Right cardiac atrium (tissue), 5 donors: ENCODE data around the gene SLC38A8. TPM values are rescaled to one million over a fixed set of nuclear protein-coding genes. Genes with fewer than 3 reads are reported as not detected.

Experiments
- ATAC-seq, 2 donors: fragments of 200-7000 bp; cut with Tn5 transposase; one replicate each; pipeline versions ENCODE4 v1.8.0 to v1.9.1; 2020; ENCODE audit warnings: moderate library complexity in 2 of 2, mild to moderate bottlenecking in 1 of 2
- DNase-seq, 3 donors: peaks; one replicate each; pipeline ENCODE4 v3.0.0-alpha.2; 2020
- H3K27ac ChIP-seq: one replicate; pipeline ENCODE4 v1.5.1; 2013; ENCODE audit warnings: mild to moderate bottlenecking, low read length, control low read depth, moderate library complexity
- H3K27me3 ChIP-seq: one replicate; pipeline ENCODE4 v1.6.1; 2013; ENCODE audit not compliant: control insufficient read depth, insufficient read depth
- H3K4me1 ChIP-seq: one replicate; pipeline ENCODE4 v1.6.1; 2013; ENCODE audit warnings: low read length; ENCODE audit not compliant: control insufficient read depth, insufficient read depth
- H3K4me3 ChIP-seq: one replicate; pipeline ENCODE4 v1.5.1; 2013; ENCODE audit warnings: low read length, control low read depth
- H3K9me3 ChIP-seq: one replicate; pipeline ENCODE4 v1.6.1; 2013; ENCODE audit warnings: low read length; ENCODE audit not compliant: control insufficient read depth
- WGBS: extraction: QIAGEN DNeasy Blood & Tissue Kit; methylation state at CpG from one replicate; pipeline ENCODE4 v1.1.7; 2013; 5-methylcytosine and 5-hydroxymethylcytosine counted together
- intact Hi-C, 4 donors: fragments of 100-400 bp; cut with DNase I; formaldehyde crosslinking; loops; one replicate each; pipeline versions ENCODE4 v1.11.0 to v1.14.0; 2022 to 2023
- polyA plus RNA-seq: library from polyadenylated mRNA; stranded (reverse); fragments of 200-250 nt; gene quantifications from one replicate; pipeline ENCODE4 v1.2.3, GENCODE V29; 2013
- total RNA-seq, 4 donors: library from RNA; stranded (reverse); fragmentation: NEBNext Ultra II Directional; extraction: Animal tissue kit (Norgen Biotek cat#: 25700); gene quantifications; one replicate each; pipeline ENCODE4 v1.2.1, GENCODE V29; 2021
- donor health status: healthy with polysubstance abuse.
- donor health status: DM: no; HTN: yes; CAD: no.
- donor health status: DM: no; HTN: no; CAD: no.
- donor health status: DM: no; HTN: yes; CAD: no; lungs with severe emphysema.
- donor health status: DM: yes; HTN: yes; CAD: no.

SLC38A8 gene
- total and polyA plus RNA-seq, 5 donors, result 0.21 to 0.29 TPM; not detected in 3

DNA sequence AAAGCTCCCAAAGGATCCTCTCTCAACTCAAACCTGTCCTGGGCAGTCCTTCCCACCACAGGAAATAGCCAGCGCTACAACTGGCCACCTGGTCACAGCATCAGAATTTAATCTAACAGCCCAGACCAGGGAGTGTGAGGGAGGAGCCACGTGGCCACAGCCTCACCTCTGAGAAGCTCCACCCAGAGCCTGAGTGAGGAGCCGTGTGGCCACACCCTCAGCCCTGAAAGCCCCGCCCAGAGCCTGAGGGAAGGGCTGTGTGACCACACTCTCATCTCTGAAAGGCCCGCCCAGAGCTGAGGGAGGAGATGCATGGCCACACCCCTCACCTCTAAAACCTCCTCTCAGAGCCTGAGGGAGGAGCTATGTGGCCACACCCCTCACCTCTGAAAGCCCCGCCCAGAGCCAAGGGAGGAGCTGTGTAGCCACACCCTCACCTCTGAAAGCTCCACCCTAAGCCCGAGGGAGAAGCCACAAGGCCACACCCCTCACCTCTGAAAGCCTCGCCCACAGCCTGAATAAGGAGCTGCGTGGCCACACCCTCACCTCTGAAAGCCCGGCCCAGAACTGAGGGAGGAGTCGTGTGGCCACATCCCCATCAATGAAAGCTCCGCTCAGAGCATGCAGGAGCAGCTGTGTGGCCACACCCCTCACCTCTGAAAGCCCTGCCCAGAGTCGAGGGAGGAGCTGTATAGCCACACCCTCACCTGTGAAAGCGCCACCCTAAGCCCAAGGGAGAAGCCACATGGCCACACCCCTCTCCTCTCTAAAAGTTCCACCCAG lies 28.6 kb downstream of the SLC38A8 start:
- DNase-seq (peak in 2 of 3 donors; percentile 37 to 64), ATAC-seq (peak; percentile 69 to 80)
- 16% methylated on average over 14 of the region's 14 CpGs for WGBS
- no peaks in the 10 kb centered on the region for H3K4me1 ChIP-seq
- no peak overlapping the region for H3K27ac ChIP-seq
- H3K27me3 ChIP-seq, result no peaks in the 10 kb centered on the region
- H3K9me3 ChIP-seq, result no peaks in the 10 kb centered on the region
- intact Hi-C loops, result no loop called here
- no peak overlapping the region for H3K4me3 ChIP-seq

DNA sequence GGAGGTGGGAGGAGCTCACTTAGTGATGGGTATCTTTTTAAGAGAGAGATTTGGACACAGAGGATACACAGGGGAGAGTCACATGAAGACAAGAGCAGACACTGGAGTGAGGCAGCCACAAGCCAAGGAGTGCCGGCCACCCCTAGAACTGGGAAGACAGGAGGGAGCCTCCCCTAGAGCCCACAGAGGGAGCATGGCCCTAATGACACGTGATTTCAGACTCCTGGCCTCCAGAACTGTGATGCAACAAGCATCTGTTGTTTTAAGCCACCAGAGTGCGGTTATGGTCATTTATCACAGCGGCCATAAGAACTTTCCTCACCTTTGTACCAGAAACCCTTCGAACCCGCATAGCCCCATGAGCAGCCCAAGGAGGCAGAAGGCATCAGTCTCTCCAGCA lies 33.3 kb downstream of the SLC38A8 start:
- 91% methylated on average over 6 of the region's 6 CpGs for whole genome bisulfite sequencing
- no peaks in the 10 kb centered on the region for H3K27me3 ChIP-seq
- H3K9me3 ChIP-seq, result no peaks in the 10 kb centered on the region
- DNase-seq (no peak), ATAC-seq (no peak)
- no peak overlapping the region for H3K4me3 ChIP-seq
- H3K4me1 ChIP-seq, result peaks cover 2% of the 10 kb centered on the region
- intact Hi-C loops, result no loop called here
- H3K27ac ChIP-seq, result no peak overlapping the region

DNA sequence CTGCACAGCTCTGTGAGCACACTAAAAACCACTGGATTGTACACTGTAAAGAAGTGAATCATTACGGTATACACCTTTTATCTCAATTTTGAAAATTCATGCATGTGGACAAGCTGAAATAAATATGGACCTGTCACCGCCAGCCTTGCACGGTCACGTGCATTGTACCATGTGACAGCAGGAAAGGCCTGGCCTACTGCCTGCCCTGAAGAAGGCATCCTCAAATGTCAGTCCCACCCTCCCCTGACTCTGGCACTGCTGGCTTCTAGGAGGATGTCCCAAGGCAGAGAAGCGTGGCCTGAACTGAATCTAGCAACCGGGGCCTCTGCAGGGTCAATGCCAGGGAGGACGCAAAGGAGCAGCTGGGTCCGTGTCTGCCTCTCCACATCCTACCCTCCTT lies 34.6 kb downstream of the SLC38A8 start:
- peak in 1 of 2 donors; percentile 34 for ATAC-seq
- Histone ChIP-seq H3K27ac (no peak overlapping the region), H3K4me3 (no peak overlapping the region), H3K9me3 (no peaks in the 10 kb centered on the region), H3K27me3 (no peaks in the 10 kb centered on the region), H3K4me1 (peaks cover 2% of the 10 kb centered on the region)
- intact Hi-C loops, result no loop called here
- 54% methylated on average over 8 of the region's 8 CpGs for WGBS
- peak in 1 of 3 donors; percentile 55 for DNase-seq

DNA sequence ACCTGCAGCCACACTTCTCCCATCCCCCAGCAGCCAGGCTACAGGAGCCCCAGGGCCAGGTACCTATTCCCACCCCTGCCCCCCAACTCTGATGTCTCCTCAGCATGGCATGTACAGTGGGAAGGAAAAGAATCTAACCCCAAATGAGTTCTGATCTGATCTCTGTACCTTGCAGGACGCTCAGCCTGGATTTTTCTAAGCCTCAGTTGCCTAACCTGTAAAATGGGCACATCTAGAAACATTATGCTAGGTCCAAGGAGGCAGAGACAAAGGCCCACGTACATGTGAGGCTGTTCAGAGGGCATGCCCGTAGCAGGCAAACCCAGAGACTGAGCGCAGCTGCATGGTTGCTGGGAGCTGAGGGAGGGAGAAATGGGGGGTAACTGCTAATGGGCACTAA lies 35.1 kb downstream of the SLC38A8 start:
- DNase-seq, result peak in 1 of 3 donors; percentile 16
- no peak for ATAC-seq
- Histone ChIP-seq H3K4me1 (peaks cover 2% of the 10 kb centered on the region), H3K4me3 (no peak overlapping the region), H3K9me3 (no peaks in the 10 kb centered on the region), H3K27me3 (no peaks in the 10 kb centered on the region), H3K27ac (no peak overlapping the region)
- WGBS, result 80% methylated on average over 4 of the region's 4 CpGs
- intact Hi-C loops, result no loop called here

- 75% methylated on average over 5 of the region's 5 CpGs for WGBS
- H3K27me3 ChIP-seq, result no peaks in the 10 kb centered on the region
- H3K27ac ChIP-seq, result no peak overlapping the region
- peaks cover 2% of the 10 kb centered on the region for H3K4me1 ChIP-seq
- ATAC-seq (no peak), DNase-seq (peak in 1 of 3 donors; percentile 23)
- no peaks in the 10 kb centered on the region for H3K9me3 ChIP-seq
- no peak overlapping the region for H3K4me3 ChIP-seq
- intact Hi-C loops, result no loop called here
Measured at GRCh38 chr16:84005391-84005790, 37.2 kb downstream of the SLC38A8 start.

- H3K4me3 ChIP-seq, result no peak overlapping the region
- H3K4me1 ChIP-seq, result peaks cover 2% of the 10 kb centered on the region
- ATAC-seq (no peak), DNase-seq (peak in 1 of 3 donors; percentile 25)
- no peaks in the 10 kb centered on the region for H3K27me3 ChIP-seq
- H3K9me3 ChIP-seq, result no peaks in the 10 kb centered on the region
- no peak overlapping the region for H3K27ac ChIP-seq
- intact Hi-C loops, result no loop called here
- WGBS, result 71% methylated on average over 7 of the region's 7 CpGs
Measured at GRCh38 chr16:84004442-84004841, 38.2 kb downstream of the SLC38A8 start.

DNA sequence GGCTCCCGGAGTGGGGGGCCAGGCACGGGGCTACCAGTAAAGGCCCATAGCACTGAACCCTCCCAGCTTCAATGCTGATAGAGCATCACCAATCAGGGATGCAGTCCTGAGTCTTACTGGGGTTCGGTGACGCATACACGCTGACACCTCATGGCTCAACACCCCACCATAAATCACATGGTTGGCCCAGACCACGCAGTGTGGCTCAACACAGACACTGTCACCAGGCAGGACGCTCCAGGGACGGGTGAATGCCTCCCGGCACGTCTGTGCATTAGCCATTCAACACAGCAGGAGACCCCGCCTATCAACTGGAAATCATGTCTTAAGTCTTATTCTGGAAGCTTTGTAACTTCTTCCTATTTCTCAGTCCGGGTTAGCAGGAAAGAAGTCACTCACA lies 39.6 kb downstream of the SLC38A8 start:
- Histone ChIP-seq H3K27ac (no peak overlapping the region), H3K4me1 (peaks cover 1% of the 10 kb centered on the region), H3K9me3 (no peaks in the 10 kb centered on the region), H3K27me3 (no peaks in the 10 kb centered on the region), H3K4me3 (no peak overlapping the region)
- ATAC-seq, result no peak
- DNase-seq, result peak in 1 of 3 donors; percentile 11
- 84% methylated on average over 12 of the region's 12 CpGs for WGBS
- intact Hi-C loops, result no loop called here

DNA sequence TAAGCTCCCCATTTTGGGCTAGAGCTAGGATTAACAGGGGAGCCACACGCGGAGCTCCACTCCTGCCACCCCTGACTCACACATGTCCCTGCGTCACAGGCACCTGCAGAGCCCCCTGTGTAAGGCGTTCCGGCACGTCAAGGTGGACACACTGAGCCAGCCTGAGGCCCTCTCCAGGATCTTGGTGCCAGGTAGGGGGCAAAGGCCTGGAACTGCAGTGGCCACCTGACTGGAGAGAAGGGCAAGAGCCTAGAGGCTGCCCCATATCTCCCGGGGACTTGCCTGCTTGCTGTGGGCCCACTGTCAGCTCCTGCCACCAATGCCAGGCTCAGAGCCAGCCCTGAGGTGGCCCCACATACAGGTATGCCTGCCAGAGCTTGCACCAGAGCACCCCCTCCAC lies 40.9 kb downstream of the SLC38A8 start:
- H3K4me3 ChIP-seq, result no peak overlapping the region
- 93% methylated on average over 7 of the region's 7 CpGs for WGBS
- H3K27me3 ChIP-seq, result no peaks in the 10 kb centered on the region
- no peaks in the 10 kb centered on the region for H3K9me3 ChIP-seq
- H3K27ac ChIP-seq, result no peak overlapping the region
- intact Hi-C loops, result no loop called here
- DNase-seq (peak in 1 of 3 donors; percentile 34), ATAC-seq (no peak)
- no peaks in the 10 kb centered on the region for H3K4me1 ChIP-seq

GRCh38 chr16:84000989-84001642 lies 41.5 kb downstream of the SLC38A8 start:
- DNase-seq (peak in 1 of 3 donors; percentile 14), ATAC-seq (no peak)
- Histone ChIP-seq H3K4me3 (no peak overlapping the region), H3K27me3 (no peaks in the 10 kb centered on the region), H3K27ac (no peak overlapping the region), H3K4me1 (no peaks in the 10 kb centered on the region), H3K9me3 (no peaks in the 10 kb centered on the region)
- intact Hi-C loops, result no loop called here
- WGBS, result 84% methylated on average over 13 of the region's 13 CpGs

DNA sequence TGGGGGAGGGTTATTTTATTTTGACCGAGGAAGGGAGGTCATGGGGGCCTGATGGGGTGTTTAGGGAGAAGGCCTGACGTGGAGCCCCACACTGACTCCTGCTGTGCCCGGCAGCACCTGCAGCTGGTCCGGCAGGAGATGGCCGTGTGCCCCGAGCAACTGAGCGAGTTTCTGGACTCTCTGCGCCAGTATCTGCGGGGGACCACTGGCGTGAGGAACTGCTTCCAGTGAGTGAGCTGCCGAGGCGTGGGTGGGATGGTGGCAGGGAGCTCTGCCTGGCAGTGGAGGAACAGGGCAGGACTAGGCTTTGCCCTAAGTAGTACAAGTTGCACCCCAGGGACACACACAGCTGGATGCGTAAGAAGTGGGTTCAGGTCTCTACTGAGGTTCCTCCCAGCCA lies 44.5 kb downstream of the SLC38A8 start:
- DNase-seq, result peak in 1 of 3 donors; percentile 12
- intact Hi-C loops, result no loop called here
- no peaks in the 10 kb centered on the region for H3K27me3 ChIP-seq
- H3K4me3 ChIP-seq, result no peak overlapping the region
- no peak for ATAC-seq
- no peaks in the 10 kb centered on the region for H3K9me3 ChIP-seq
- WGBS, result 90% methylated on average over 13 of the region's 13 CpGs
- no peaks in the 10 kb centered on the region for H3K4me1 ChIP-seq
- no peak overlapping the region for H3K27ac ChIP-seq

- 83% methylated on average over 15 of the region's 15 CpGs for WGBS
- Histone ChIP-seq H3K27me3 (no peaks in the 10 kb centered on the region), H3K27ac (no peak overlapping the region), H3K4me1 (no peaks in the 10 kb centered on the region), H3K4me3 (no peak overlapping the region), H3K9me3 (no peaks in the 10 kb centered on the region)
- intact Hi-C loops, result no loop called here
- DNase-seq (peak in 1 of 3 donors; percentile 32), ATAC-seq (no peak)
Measured at GRCh38 chr16:83996481-83997252, 45.9 kb downstream of the SLC38A8 start.
